ENCODE data around the gene COG1. TPM values are rescaled to one million over a fixed set of nuclear protein-coding genes. Genes with fewer than 3 reads are reported as not detected.

The COG1 gene
- total RNA-seq, 2 experiments from 2014 or later, result 23.4 to 27.7 TPM

DNA sequence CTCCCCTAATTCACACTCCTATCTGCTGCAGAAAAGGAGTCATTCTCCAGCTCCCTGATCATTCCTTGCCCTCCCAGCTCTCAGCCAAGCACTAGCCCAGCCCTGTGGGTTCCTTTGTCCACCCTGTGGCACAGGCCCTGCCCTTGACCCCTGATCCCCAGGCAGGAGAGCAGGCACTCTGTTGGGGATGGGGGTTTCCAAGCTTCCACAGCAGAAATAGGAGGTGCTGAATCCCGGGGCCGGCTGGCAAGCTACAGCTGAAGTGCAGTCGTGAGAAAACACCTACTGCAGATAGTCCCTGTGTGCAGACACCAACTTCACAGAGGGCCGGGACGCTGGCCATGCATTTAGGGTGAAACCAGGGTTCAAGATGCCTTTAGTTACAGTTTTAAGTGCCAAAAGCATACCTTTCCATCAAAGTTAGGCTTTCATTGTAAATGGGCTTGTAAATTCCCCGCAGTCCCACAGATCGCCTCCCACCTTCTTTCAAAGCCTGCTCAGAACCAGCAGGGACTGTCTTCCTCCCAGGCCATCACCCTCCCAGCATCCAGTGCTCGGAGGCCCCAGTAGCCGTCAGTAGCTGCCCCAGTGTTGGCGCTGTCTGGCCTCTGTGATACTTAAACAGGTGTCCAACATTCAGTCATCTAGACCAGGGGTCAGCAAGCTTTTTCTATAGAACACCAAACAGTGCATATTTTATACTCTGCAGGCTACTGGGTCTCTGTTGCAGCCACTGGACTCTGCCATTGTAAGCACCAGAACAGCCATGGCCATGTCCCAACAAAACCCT is 58.2 kb downstream of the COG1 start:
- Mint-ChIP-seq H3K27me3 (no peaks in the 10 kb centered on the region), H3K4me3 (no peak overlapping the region), H3K4me1 (peaks cover 4% of the 10 kb centered on the region), H3K9me3 (no peaks in the 10 kb centered on the region), H3K27ac (no peak overlapping the region), H3K36me3 (no peaks in the 10 kb centered on the region)
- no peak for DNase-seq

DNA sequence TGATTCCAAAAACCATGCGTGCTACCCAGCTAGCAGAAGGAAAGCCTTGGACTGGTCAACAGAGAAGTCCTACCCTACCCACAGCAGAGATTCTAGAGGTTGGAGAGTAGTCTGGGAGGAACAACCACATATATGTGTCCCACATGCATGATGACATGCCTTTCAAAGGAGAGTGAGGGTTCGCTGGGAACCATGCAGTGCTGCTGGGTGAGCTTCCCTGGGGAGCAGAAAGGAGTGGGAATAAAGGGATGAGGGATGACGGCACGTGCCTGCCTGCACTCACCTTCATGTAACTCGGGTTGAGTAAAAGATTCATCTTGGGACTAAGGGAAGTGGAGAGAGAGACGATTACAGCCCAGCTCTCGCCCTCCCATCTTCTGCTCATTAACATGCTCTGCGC is 59.0 kb downstream of the COG1 start:
- Mint-ChIP-seq H3K36me3 (no peaks in the 10 kb centered on the region), H3K9me3 (no peaks in the 10 kb centered on the region), H3K4me1 (peaks cover 4% of the 10 kb centered on the region), H3K27me3 (no peaks in the 10 kb centered on the region), H3K27ac (no peak overlapping the region), H3K4me3 (no peak overlapping the region)
- no peak for DNase-seq

DNA sequence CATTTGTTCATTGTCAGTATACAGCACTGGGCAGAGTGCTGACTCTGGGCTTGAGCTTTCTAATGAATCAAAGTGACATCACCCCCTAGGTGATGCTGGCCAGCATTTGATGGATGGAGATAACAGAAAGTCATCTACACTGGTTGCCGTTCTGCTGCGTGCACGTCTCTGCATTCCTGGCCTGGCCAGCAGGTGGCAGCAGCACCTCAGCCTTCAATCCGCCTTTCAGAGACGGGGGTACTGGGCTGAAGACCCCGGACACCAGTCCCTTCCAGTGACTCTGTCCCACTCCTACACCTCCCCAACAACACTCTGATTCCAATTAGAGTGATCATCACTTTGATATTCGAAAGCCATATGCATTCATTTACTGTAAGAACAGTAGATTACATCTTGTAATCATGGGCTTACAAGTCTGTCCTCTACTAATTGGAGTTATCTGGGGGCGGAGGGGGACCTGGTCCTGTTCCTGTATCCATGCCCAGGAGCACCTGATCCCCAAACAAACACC is 62.9 kb downstream of the COG1 start:
- Mint-ChIP-seq H3K36me3 (no peaks in the 10 kb centered on the region), H3K4me3 (no peak overlapping the region), H3K4me1 (peaks cover 4% of the 10 kb centered on the region), H3K27ac (no peak overlapping the region), H3K9me3 (no peaks in the 10 kb centered on the region), H3K27me3 (no peaks in the 10 kb centered on the region)
- peak; percentile 41 for DNase-seq

DNA sequence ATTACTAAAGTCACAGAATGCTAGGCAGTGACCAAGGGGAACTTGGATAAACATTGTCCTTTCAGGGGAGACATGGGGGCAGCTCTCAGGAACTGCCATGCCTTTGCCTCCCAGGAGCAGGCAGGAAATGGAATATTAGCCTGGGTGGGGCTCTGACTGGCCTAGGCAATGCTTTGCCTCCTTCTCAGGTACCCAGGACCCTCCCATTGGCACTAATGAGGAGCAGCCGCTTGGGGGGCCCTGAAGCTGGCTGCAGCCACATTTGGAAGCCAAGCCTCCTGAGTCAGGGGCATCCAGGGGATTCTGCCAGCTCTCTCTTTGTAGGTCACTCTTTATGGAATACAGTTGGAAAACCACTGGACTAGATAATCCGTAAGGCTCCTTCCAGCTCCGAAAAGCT is 63.4 kb downstream of the COG1 start:
- H3K4me3 Mint-ChIP-seq, result no peak overlapping the region
- DNase-seq, result no peak
- peaks cover 4% of the 10 kb centered on the region for H3K4me1 Mint-ChIP-seq
- H3K27ac Mint-ChIP-seq, result no peak overlapping the region
- H3K27me3 Mint-ChIP-seq, result no peaks in the 10 kb centered on the region
- H3K9me3 Mint-ChIP-seq, result no peaks in the 10 kb centered on the region
- no peaks in the 10 kb centered on the region for H3K36me3 Mint-ChIP-seq

DNA sequence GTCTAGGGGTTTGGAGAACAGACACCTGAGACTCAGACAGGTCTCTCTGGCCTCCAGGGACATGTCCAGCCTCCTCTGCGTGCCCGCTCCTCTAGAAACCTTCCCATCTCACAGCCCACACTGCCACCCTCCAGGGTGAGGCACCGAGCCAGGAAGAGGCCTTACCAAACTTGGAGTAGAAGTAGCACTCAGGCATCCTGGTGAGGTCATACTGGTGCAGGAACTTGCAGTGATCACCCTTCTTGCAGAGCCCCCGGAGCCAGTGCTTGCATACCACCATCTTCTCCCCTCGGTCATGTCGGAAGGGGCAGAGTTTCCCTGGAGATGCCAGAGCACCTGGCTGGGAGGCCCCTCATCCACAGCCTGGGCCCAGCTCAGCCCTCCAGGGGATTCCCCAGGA is 64.7 kb downstream of the COG1 start:
- Mint-ChIP-seq H3K4me1 (peaks cover 4% of the 10 kb centered on the region), H3K9me3 (no peaks in the 10 kb centered on the region), H3K36me3 (no peaks in the 10 kb centered on the region), H3K27me3 (no peaks in the 10 kb centered on the region), H3K27ac (no peak overlapping the region), H3K4me3 (no peak overlapping the region)
- no peak for DNase-seq

Other genes starting within 250 kb of the COG1 start
- gene SLC39A11, start 100.4 kb upstream of the COG1 start, total RNA-seq, result 10 to 100 TPM; 15.3 to 15.4 TPM
- under 1 TPM; 0.04 to 0.16 TPM for gene SSTR2, start 28.0 kb upstream of the COG1 start, total RNA-seq
- gene CPSF4L, start 68.8 kb downstream of the COG1 start, total RNA-seq, result not detected
- gene CDC42EP4, start 118.9 kb downstream of the COG1 start, total RNA-seq, result under 1 TPM; 0.56 to 0.98 TPM